ENCODE data around the gene PBX1. TPM values are rescaled to one million over a fixed set of nuclear protein-coding genes. Genes with fewer than 3 reads are reported as not detected.

PBX1 gene
- total and polyA plus RNA-seq, 4 donors = 81.7 to 118 (median 98.2) TPM

DNA sequence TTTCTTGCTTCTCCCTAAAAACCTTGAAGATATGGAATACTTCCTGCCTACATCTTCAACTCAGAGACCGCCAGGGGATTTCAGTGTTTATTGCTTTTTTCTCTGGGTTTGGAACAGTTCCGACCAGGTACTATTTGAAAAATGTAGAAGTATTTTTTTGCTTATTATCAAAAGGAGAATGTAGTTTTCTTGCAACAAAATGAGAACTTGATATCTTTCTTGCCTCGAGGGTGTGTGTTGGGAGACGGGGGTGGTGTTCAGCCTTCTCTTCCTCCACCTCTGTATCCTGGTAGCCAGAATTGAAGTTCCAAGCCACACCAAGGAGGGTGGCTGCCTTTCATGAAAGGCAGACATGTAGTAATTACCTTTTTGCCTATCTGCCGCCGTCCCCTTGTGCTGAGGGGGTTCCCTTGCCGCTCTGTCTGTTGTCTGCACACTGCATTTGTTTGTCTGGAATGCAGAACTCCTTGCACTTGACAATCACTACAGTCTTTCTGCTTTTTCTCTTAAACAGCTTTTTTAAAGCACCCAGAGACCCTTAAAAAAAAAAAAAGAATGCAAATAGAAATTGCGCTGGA, 212.1 kb downstream of the PBX1 start:
- Histone ChIP-seq H3K27ac (ENCODE audit: low read depth, low read length) (peak overlapping the region; percentile 16), H3K36me3 (ENCODE audit: control insufficient read depth, insufficient read depth, low read length) (no peaks in the 10 kb centered on the region), H3K9me3 (ENCODE audit: control insufficient read depth, insufficient read depth, low read length) (no peaks in the 10 kb centered on the region), H3K4me3 (ENCODE audit: low read depth, low read length) (no peak overlapping the region), H3K27me3 (ENCODE audit: control insufficient read depth, insufficient read depth, low read length) (no peaks in the 10 kb centered on the region), H3K4me1 (ENCODE audit: control insufficient read depth, insufficient read depth, low read length) (peaks cover 18% of the 10 kb centered on the region)
- WGBS (ENCODE audit: insufficient coverage) = 40% methylated on average over 4 of the region's 8 CpGs
- no peak for DNase-seq (ENCODE audit: low read depth in 4 of 6, low spot score in 6 of 6)

DNA sequence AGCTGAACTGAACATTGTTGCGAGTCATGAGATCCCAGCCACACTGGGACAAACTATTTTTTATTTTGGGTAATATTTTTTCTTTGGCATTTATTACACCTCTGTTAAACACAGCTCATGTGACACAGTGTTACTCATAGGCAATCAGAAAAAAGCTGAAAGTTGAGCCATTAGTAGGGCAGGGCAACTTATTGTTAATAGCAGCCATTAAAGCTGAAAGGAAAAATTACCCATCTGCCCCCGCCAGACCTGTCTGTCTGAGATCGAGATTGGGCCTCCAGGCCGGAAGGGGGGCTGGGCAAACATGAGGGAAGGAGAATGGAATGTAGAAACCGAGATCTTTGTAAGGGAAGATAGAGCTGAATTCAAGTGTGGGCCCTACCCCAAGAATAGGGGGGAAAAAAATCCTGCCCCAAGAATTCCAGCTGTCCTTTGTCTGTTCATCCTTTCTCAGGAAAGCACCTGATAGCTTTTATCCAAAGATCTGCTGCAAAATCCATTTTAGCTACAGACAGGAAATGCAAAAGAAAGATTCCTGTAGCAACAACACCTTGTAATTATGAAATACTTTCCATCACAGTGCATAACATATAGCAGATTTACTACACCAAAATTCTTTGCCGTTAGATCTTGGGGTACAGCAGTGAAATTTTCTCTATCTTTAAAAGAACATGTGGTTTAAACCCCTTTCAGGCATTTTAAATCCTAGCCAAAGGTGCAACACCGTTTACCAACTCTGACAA, 212.8 kb downstream of the PBX1 start:
- no peak overlapping the region for H3K27ac ChIP-seq (ENCODE audit: low read depth, low read length)
- H3K36me3 ChIP-seq (ENCODE audit: control insufficient read depth, insufficient read depth, low read length) = no peaks in the 10 kb centered on the region
- H3K4me1 ChIP-seq (ENCODE audit: control insufficient read depth, insufficient read depth, low read length) = peaks cover 18% of the 10 kb centered on the region
- no peak for DNase-seq (ENCODE audit: low read depth in 4 of 6, low spot score in 6 of 6)
- no CpG with 5 or more reads among the region's 7 CpGs for WGBS (ENCODE audit: insufficient coverage)
- no peaks in the 10 kb centered on the region for H3K27me3 ChIP-seq (ENCODE audit: control insufficient read depth, insufficient read depth, low read length)
- H3K4me3 ChIP-seq (ENCODE audit: low read depth, low read length) = no peak overlapping the region
- no peaks in the 10 kb centered on the region for H3K9me3 ChIP-seq (ENCODE audit: control insufficient read depth, insufficient read depth, low read length)

DNA sequence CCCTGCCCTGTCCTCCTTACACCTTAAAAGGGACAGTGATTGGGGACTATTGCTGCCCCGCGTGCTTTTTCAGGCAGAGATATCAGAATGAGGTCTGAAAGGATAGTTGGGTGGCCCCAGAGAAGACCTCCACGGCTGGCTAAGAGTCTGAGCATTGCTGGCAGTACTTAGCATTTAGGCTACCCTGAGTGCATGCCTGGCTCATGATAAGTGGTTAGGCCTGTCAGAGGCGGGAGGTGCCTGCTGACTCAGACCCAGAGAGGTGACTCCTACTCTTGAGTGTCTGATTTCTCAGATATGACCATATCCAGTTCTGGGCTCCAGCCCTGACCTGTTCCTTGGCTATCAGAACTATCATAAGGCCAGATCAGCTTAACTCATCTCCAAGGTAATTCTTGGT, 213.7 kb downstream of the PBX1 start:
- peaks cover 18% of the 10 kb centered on the region for H3K4me1 ChIP-seq (ENCODE audit: control insufficient read depth, insufficient read depth, low read length)
- no peak overlapping the region for H3K4me3 ChIP-seq (ENCODE audit: low read depth, low read length)
- WGBS (ENCODE audit: insufficient coverage) = 92% methylated on average over 4 of the region's 4 CpGs
- DNase-seq (ENCODE audit: low read depth in 4 of 6, low spot score in 6 of 6) = no peak
- no peaks in the 10 kb centered on the region for H3K27me3 ChIP-seq (ENCODE audit: control insufficient read depth, insufficient read depth, low read length)
- H3K27ac ChIP-seq (ENCODE audit: low read depth, low read length) = no peak overlapping the region
- H3K36me3 ChIP-seq (ENCODE audit: control insufficient read depth, insufficient read depth, low read length) = no peaks in the 10 kb centered on the region
- no peaks in the 10 kb centered on the region for H3K9me3 ChIP-seq (ENCODE audit: control insufficient read depth, insufficient read depth, low read length)

DNA sequence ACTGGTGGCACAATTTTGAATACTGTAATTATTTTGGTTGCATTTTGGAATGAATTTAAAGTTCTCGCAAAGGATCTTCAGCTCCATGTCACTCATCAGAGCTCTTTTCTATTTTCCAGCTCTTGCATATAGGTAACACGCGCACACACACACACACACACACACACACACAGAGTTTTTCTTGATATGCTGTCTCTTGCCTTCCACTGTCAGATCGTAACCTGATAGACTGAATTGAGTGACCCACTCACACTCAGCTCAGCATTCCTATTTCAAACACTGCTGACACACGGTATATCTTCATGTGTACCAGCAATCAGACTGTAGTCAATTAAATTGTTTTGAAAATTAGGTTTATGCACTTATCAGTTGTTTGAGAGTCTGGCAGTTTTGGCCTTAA, 214.1 kb downstream of the PBX1 start:
- 31% methylated on average over 2 of the region's 5 CpGs for WGBS (ENCODE audit: insufficient coverage)
- Histone ChIP-seq H3K4me3 (ENCODE audit: low read depth, low read length) (no peak overlapping the region), H3K27ac (ENCODE audit: low read depth, low read length) (no peak overlapping the region), H3K9me3 (ENCODE audit: control insufficient read depth, insufficient read depth, low read length) (no peaks in the 10 kb centered on the region), H3K27me3 (ENCODE audit: control insufficient read depth, insufficient read depth, low read length) (no peaks in the 10 kb centered on the region), H3K36me3 (ENCODE audit: control insufficient read depth, insufficient read depth, low read length) (no peaks in the 10 kb centered on the region), H3K4me1 (ENCODE audit: control insufficient read depth, insufficient read depth, low read length) (peaks cover 18% of the 10 kb centered on the region)
- DNase-seq (ENCODE audit: low read depth in 4 of 6, low spot score in 6 of 6) = no peak

DNA sequence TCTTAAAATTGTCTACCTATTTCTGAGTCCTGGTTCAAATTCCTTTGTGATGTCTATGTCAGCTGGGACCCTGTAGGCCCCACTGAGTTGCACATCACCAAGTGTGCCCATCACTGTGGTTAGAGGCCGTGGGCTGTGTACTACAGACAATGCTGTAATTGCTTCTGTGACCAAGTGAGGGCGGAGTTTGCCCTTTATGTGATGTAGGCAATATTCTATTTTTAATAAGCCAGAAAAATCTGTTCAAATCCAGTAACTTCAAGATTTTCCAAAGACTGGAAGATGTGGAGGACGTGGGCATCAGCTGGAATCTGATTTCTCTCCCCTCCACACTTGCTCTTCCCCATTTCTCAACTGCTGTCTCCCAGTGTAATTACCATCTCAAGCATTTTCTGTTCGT, 215.4 kb downstream of the PBX1 start:
- Histone ChIP-seq H3K27ac (ENCODE audit: low read depth, low read length) (no peak overlapping the region), H3K27me3 (ENCODE audit: control insufficient read depth, insufficient read depth, low read length) (no peaks in the 10 kb centered on the region), H3K4me1 (ENCODE audit: control insufficient read depth, insufficient read depth, low read length) (peaks cover 14% of the 10 kb centered on the region), H3K4me3 (ENCODE audit: low read depth, low read length) (no peak overlapping the region), H3K36me3 (ENCODE audit: control insufficient read depth, insufficient read depth, low read length) (no peaks in the 10 kb centered on the region), H3K9me3 (ENCODE audit: control insufficient read depth, insufficient read depth, low read length) (no peaks in the 10 kb centered on the region)
- WGBS (ENCODE audit: insufficient coverage) = 21% methylated on average over 2 of the region's 4 CpGs
- no peak for DNase-seq (ENCODE audit: low read depth in 4 of 6, low spot score in 6 of 6)

DNA sequence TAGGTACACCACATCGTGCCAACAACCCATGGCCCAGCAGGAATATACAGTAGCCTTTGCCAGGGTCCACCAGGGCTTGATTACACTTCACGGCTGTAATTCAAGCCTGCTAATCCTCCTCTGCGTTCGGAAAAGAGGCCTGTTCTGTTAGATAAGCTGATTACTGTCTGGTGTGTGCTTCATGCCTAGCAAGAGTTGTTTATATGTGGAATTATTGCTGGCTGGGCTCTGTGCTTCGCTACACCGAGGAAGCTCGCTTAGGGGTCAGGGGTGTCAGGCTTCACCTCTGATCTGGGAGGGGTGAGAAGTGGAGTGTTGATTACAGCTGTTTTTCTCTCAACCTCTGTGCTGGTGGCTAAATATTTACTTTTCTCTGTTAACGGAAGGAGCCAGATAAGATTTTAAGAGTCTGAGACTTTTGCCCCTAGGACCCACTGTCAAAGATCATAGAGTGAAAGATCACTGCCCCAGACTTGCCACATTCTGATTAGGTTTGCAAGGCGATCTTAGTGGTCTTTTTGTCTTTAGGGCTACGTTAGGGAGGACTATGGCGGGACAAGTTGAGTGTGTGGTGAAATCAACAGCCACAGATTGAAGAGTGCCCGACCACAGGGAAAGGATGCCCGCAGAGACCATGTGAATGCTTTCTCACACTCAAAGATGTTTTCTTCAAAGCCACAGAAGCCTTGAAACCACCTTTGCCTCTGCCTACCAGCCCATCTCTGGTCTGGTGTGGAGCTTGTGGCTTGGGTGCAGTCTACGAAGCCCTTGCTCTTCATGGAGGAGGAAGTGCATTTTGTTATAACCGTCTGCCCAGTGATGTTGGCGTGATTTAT, 216.1 kb downstream of the PBX1 start:
- peaks cover 14% of the 10 kb centered on the region for H3K4me1 ChIP-seq (ENCODE audit: control insufficient read depth, insufficient read depth, low read length)
- no peaks in the 10 kb centered on the region for H3K9me3 ChIP-seq (ENCODE audit: control insufficient read depth, insufficient read depth, low read length)
- no peak overlapping the region for H3K4me3 ChIP-seq (ENCODE audit: low read depth, low read length)
- H3K27ac ChIP-seq (ENCODE audit: low read depth, low read length) = no peak overlapping the region
- H3K27me3 ChIP-seq (ENCODE audit: control insufficient read depth, insufficient read depth, low read length) = no peaks in the 10 kb centered on the region
- H3K36me3 ChIP-seq (ENCODE audit: control insufficient read depth, insufficient read depth, low read length) = no peaks in the 10 kb centered on the region
- DNase-seq (ENCODE audit: low read depth in 4 of 6, low spot score in 6 of 6) = peak in 1 of 6 donors; percentile 48
- 50% methylated on average over 9 of the region's 16 CpGs for WGBS (ENCODE audit: insufficient coverage)

DNA sequence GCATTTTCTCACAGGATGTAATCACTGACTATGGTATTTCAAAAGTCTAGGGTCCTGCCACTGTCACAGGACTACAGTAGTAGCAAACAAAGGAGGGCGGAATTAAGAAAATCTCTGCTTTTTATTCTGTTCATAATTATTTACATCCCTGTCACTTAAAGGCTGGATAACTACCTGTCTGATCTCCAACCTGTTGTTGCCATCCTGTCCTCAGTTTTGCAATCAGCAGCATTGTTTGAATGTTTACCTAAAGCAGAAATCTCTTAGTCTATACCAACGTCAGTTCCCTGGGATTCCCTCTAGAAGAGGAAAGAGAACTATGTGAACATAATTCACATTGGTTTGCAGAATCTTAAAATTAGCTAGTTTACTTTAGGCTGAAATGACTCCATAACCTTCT, 218.5 kb downstream of the PBX1 start:
- H3K4me3 ChIP-seq (ENCODE audit: low read depth, low read length) = no peak overlapping the region
- H3K4me1 ChIP-seq (ENCODE audit: control insufficient read depth, insufficient read depth, low read length) = peaks cover 10% of the 10 kb centered on the region
- 100% methylated on average over 1 of the region's 2 CpGs for WGBS (ENCODE audit: insufficient coverage)
- H3K9me3 ChIP-seq (ENCODE audit: control insufficient read depth, insufficient read depth, low read length) = no peaks in the 10 kb centered on the region
- H3K27ac ChIP-seq (ENCODE audit: low read depth, low read length) = no peak overlapping the region
- no peak for DNase-seq (ENCODE audit: low read depth in 4 of 6, low spot score in 6 of 6)
- no peaks in the 10 kb centered on the region for H3K36me3 ChIP-seq (ENCODE audit: control insufficient read depth, insufficient read depth, low read length)
- no peaks in the 10 kb centered on the region for H3K27me3 ChIP-seq (ENCODE audit: control insufficient read depth, insufficient read depth, low read length)

DNA sequence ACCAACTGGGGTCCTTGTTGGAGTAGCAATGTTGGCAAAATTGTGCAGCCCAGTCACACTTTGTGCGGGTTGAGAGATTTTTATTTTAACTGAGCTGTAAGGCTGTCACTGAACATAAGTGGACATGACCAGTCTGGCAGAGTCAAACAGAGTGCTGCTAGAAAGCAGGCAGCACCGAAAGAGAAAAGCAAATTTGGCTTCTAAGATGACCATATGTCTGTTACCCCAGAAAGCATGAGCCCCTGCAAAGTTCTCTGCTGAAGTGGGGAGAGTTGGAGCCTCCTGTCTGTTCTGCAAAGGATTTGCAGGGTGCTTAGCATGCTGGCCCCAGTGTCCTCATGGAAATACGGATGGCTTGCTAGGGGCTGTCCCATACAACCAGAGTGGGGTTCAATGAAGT, 220.4 kb downstream of the PBX1 start:
- no peak overlapping the region for H3K4me3 ChIP-seq (ENCODE audit: low read depth, low read length)
- H3K4me1 ChIP-seq (ENCODE audit: control insufficient read depth, insufficient read depth, low read length) = peaks cover 22% of the 10 kb centered on the region
- no peaks in the 10 kb centered on the region for H3K27me3 ChIP-seq (ENCODE audit: control insufficient read depth, insufficient read depth, low read length)
- H3K27ac ChIP-seq (ENCODE audit: low read depth, low read length) = no peak overlapping the region
- 68% methylated on average over 3 of the region's 3 CpGs for WGBS (ENCODE audit: insufficient coverage)
- DNase-seq (ENCODE audit: low read depth in 4 of 6, low spot score in 6 of 6) = no peak
- no peaks in the 10 kb centered on the region for H3K36me3 ChIP-seq (ENCODE audit: control insufficient read depth, insufficient read depth, low read length)
- H3K9me3 ChIP-seq (ENCODE audit: control insufficient read depth, insufficient read depth, low read length) = no peaks in the 10 kb centered on the region

DNA sequence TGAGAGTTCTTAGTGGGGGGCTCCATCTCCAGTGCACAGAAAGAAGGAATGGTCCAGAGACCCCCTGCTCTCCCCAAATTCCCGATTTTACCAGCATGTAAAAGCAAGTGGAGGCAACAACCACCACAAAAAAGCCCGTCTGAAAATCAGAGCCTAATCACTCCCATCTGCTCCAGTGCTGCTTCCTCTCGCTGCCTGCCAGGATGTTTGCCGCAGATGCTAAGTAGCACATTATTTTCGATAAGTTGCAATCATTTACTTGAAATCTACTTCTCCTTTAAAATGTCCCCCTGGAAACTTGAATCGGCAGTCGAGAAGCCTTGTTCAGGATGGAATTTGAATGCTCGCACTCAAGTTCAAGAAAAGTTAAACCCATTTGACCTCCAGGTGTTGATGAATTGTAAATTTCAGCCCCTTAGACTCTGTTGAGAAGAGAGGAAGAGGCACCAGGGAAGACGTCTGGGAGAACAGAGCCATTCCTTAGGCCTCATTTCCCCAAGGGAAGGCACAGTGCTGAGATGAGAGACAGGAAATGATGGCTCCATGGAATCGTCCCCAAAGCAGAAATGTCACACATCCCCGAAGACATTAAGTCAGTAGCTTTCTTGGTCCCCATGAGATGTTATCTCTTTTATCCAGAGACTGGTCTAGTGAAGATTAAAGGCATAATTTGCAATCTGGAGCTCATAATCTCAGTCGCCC, 221.3 kb downstream of the PBX1 start:
- no peaks in the 10 kb centered on the region for H3K9me3 ChIP-seq (ENCODE audit: control insufficient read depth, insufficient read depth, low read length)
- 77% methylated on average over 5 of the region's 12 CpGs for WGBS (ENCODE audit: insufficient coverage)
- peaks cover under 1% of the 10 kb centered on the region for H3K27me3 ChIP-seq (ENCODE audit: control insufficient read depth, insufficient read depth, low read length)
- H3K4me1 ChIP-seq (ENCODE audit: control insufficient read depth, insufficient read depth, low read length) = peaks cover 18% of the 10 kb centered on the region
- no peaks in the 10 kb centered on the region for H3K36me3 ChIP-seq (ENCODE audit: control insufficient read depth, insufficient read depth, low read length)
- H3K27ac ChIP-seq (ENCODE audit: low read depth, low read length) = no peak overlapping the region
- peak in 2 of 6 donors; percentile 57 to 68 for DNase-seq (ENCODE audit: low read depth in 4 of 6, low spot score in 6 of 6)
- no peak overlapping the region for H3K4me3 ChIP-seq (ENCODE audit: low read depth, low read length)

All from spinal cord (tissue), 10 donors.